ENCODE measurements around the gene SF3B2. TPM values are rescaled to one million over a fixed set of nuclear protein-coding genes. Genes with fewer than 3 reads are reported as not detected.
A peak's percentile ranks its signal among the peaks of the same experiment; 100 is the strongest.
"Not testable (repeated sequence)": the region's sequence is repeated elsewhere in the genome, so short reads cannot be mapped to it uniquely, and the experiment has no call there.

Gene SF3B2
- total and polyA plus RNA-seq, 5 donors, result 62.1 to 97.7 (median 89.0) TPM

GRCh38 chr11:66080055-66080817 lies 28.1 kb downstream of the SF3B2 start:
- DNase-seq (peak in 1 of 3 donors; percentile 56), ATAC-seq (peak; percentile 12 to 71)
- intact Hi-C loops (cut with DNase I), result no loop called here
- no peaks in the 10 kb centered on the region for H3K9me3 ChIP-seq (ENCODE audit: control insufficient read depth, low read length)
- no peak overlapping the region for H3K4me3 ChIP-seq (ENCODE audit: low read length)
- H3K4me1 ChIP-seq (ENCODE audit: control insufficient read depth, insufficient read depth, low read length), result peaks cover 15% of the 10 kb centered on the region
- no peaks in the 10 kb centered on the region for H3K27me3 ChIP-seq (ENCODE audit: control insufficient read depth, insufficient read depth)
- H3K27ac ChIP-seq (ENCODE audit: low read length), result peak overlapping the region; percentile 23
- 74% methylated on average over 9 of the region's 9 CpGs for WGBS

GRCh38 chr11:66081505-66081904 lies 29.3 kb downstream of the SF3B2 start:
- DNase-seq (peak in 2 of 3 donors; percentile 68 to 75), ATAC-seq (peak in 1 of 2 donors; percentile 36)
- intact Hi-C loops (cut with DNase I), result no loop called here
- no peak overlapping the region for H3K4me3 ChIP-seq (ENCODE audit: low read length)
- no peaks in the 10 kb centered on the region for H3K27me3 ChIP-seq (ENCODE audit: control insufficient read depth, insufficient read depth)
- WGBS, result 41% methylated on average over 5 of the region's 5 CpGs
- no peak overlapping the region for H3K27ac ChIP-seq (ENCODE audit: low read length)
- H3K4me1 ChIP-seq (ENCODE audit: control insufficient read depth, insufficient read depth, low read length), result peaks cover 15% of the 10 kb centered on the region
- H3K9me3 ChIP-seq (ENCODE audit: control insufficient read depth, low read length), result no peaks in the 10 kb centered on the region

- ATAC-seq (peak in 1 of 2 donors; percentile 48), DNase-seq (no peak)
- Histone ChIP-seq H3K27me3 (ENCODE audit: control insufficient read depth, insufficient read depth) (no peaks in the 10 kb centered on the region), H3K27ac (ENCODE audit: low read length) (no peak overlapping the region), H3K9me3 (ENCODE audit: control insufficient read depth, low read length) (no peaks in the 10 kb centered on the region), H3K4me3 (ENCODE audit: low read length) (no peak overlapping the region), H3K4me1 (ENCODE audit: control insufficient read depth, insufficient read depth, low read length) (peaks cover 19% of the 10 kb centered on the region)
- intact Hi-C loops (cut with DNase I), result no loop called here
- WGBS, result 38% methylated on average over 4 of the region's 4 CpGs
Observed at GRCh38 chr11:66082946-66083698, 31.0 kb downstream of the SF3B2 start.

GRCh38 chr11:66083767-66084166 lies 31.6 kb downstream of the SF3B2 start:
- Histone ChIP-seq H3K4me1 (ENCODE audit: control insufficient read depth, insufficient read depth, low read length) (peaks cover 21% of the 10 kb centered on the region), H3K9me3 (ENCODE audit: control insufficient read depth, low read length) (no peaks in the 10 kb centered on the region), H3K27me3 (ENCODE audit: control insufficient read depth, insufficient read depth) (no peaks in the 10 kb centered on the region), H3K27ac (ENCODE audit: low read length) (no peak overlapping the region), H3K4me3 (ENCODE audit: low read length) (no peak overlapping the region)
- ATAC-seq (no peak), DNase-seq (no peak)
- intact Hi-C loops (cut with DNase I), result no loop called here
- 88% methylated on average over 3 of the region's 3 CpGs for WGBS

- Histone ChIP-seq H3K27ac (ENCODE audit: low read length) (no peak overlapping the region), H3K4me1 (ENCODE audit: control insufficient read depth, insufficient read depth, low read length) (peaks cover 21% of the 10 kb centered on the region), H3K9me3 (ENCODE audit: control insufficient read depth, low read length) (no peaks in the 10 kb centered on the region), H3K4me3 (ENCODE audit: low read length) (no peak overlapping the region), H3K27me3 (ENCODE audit: control insufficient read depth, insufficient read depth) (no peaks in the 10 kb centered on the region)
- ATAC-seq, result no peak
- no peak for DNase-seq
- WGBS, result 68% methylated on average over 3 of the region's 3 CpGs
- intact Hi-C loops (cut with DNase I), result no loop called here
Observed at GRCh38 chr11:66084821-66085475, 32.8 kb downstream of the SF3B2 start.

- Histone ChIP-seq H3K4me1 (ENCODE audit: control insufficient read depth, insufficient read depth, low read length) (peaks cover 16% of the 10 kb centered on the region), H3K27ac (ENCODE audit: low read length) (no peak overlapping the region), H3K27me3 (ENCODE audit: control insufficient read depth, insufficient read depth) (no peaks in the 10 kb centered on the region), H3K9me3 (ENCODE audit: control insufficient read depth, low read length) (no peaks in the 10 kb centered on the region), H3K4me3 (ENCODE audit: low read length) (no peak overlapping the region)
- WGBS, result 94% methylated on average over 9 of the region's 9 CpGs
- ATAC-seq (no peak), DNase-seq (no peak)
- intact Hi-C loops (cut with DNase I), result no loop called here
Observed at GRCh38 chr11:66087148-66087908, 35.2 kb downstream of the SF3B2 start.

- H3K27ac ChIP-seq (ENCODE audit: low read length), result no peak overlapping the region
- H3K27me3 ChIP-seq (ENCODE audit: control insufficient read depth, insufficient read depth), result no peaks in the 10 kb centered on the region
- intact Hi-C loops (cut with DNase I), result no loop called here
- DNase-seq, result no peak
- no peaks in the 10 kb centered on the region for H3K9me3 ChIP-seq (ENCODE audit: control insufficient read depth, low read length)
- no peak for ATAC-seq
- WGBS, result 87% methylated on average over 3 of the region's 3 CpGs
- no peak overlapping the region for H3K4me3 ChIP-seq (ENCODE audit: low read length)
- H3K4me1 ChIP-seq (ENCODE audit: control insufficient read depth, insufficient read depth, low read length), result peaks cover 11% of the 10 kb centered on the region
Observed at GRCh38 chr11:66089067-66089466, 36.9 kb downstream of the SF3B2 start.

- H3K4me1 ChIP-seq (ENCODE audit: control insufficient read depth, insufficient read depth, low read length), result peaks cover 5% of the 10 kb centered on the region
- intact Hi-C loops (cut with DNase I), result no loop called here
- H3K27me3 ChIP-seq (ENCODE audit: control insufficient read depth, insufficient read depth), result no peaks in the 10 kb centered on the region
- WGBS, result 90% methylated on average over 4 of the region's 4 CpGs
- DNase-seq, result no peak
- H3K27ac ChIP-seq (ENCODE audit: low read length), result no peak overlapping the region
- no peak overlapping the region for H3K4me3 ChIP-seq (ENCODE audit: low read length)
- no peaks in the 10 kb centered on the region for H3K9me3 ChIP-seq (ENCODE audit: control insufficient read depth, low read length)
- ATAC-seq, result no peak
Observed at GRCh38 chr11:66090288-66090687, 38.1 kb downstream of the SF3B2 start.

GRCh38 chr11:66092125-66092524 lies 40.0 kb downstream of the SF3B2 start:
- intact Hi-C loops (cut with DNase I); H3K27me3 ChIP-seq (ENCODE audit: control insufficient read depth, insufficient read depth); ATAC-seq; H3K27ac ChIP-seq (ENCODE audit: low read length); H3K4me3 ChIP-seq (ENCODE audit: low read length); H3K9me3 ChIP-seq (ENCODE audit: control insufficient read depth, low read length); H3K4me1 ChIP-seq (ENCODE audit: control insufficient read depth, insufficient read depth, low read length); DNase-seq: not testable (repeated sequence)
- WGBS, result 100% methylated on average over 2 of the region's 2 CpGs

- H3K27me3 ChIP-seq (ENCODE audit: control insufficient read depth, insufficient read depth); intact Hi-C loops (cut with DNase I); H3K4me1 ChIP-seq (ENCODE audit: control insufficient read depth, insufficient read depth, low read length); H3K9me3 ChIP-seq (ENCODE audit: control insufficient read depth, low read length); DNase-seq; ATAC-seq; H3K4me3 ChIP-seq (ENCODE audit: low read length); H3K27ac ChIP-seq (ENCODE audit: low read length): not testable (repeated sequence)
- 91% methylated on average over 10 of the region's 10 CpGs for WGBS
Observed at GRCh38 chr11:66099746-66100145, 47.6 kb downstream of the SF3B2 start.
